Stimulated activated CD4-positive, alpha-beta T cell treated with anti-CD3 and anti-CD28 coated beads, Interleukin-12 subunit alpha, Interleukin-12 subunit beta, amount 100 ng/mL, for 48 hours (primary cell): Measurements from ENCODE around the gene PLCB3.

Source experiments
- DNase-seq, 3 donors: peaks; one replicate each; pipeline ENCODE4 v3.0.0-alpha.2; 2020; ENCODE audit warnings: low read depth in 2 of 3, low spot score in 1 of 3

PLCB3 gene

GRCh38 chr11:64265176-64266160 lies 14.1 kb downstream of the PLCB3 start:
- no peak for DNase-seq

DNA sequence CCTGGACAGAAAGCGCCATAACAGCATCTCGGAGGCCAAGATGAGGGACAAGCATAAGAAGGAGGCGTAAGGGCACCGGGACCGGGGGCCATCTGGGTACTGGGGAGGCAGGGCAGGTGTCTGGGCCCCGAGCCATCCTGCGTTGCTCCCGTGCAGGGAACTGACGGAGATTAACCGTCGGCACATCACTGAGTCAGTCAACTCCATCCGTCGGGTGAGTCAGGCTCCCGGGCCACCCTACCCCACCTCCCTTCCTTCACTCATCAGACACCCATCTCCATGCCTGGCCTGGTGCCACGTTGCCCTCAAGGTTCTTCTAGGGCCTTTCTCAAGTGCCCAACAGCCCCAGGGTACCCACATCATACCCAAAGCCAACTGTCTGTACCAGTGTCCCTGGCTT lies 15.0 kb downstream of the PLCB3 start:
- DNase-seq = no peak

DNA sequence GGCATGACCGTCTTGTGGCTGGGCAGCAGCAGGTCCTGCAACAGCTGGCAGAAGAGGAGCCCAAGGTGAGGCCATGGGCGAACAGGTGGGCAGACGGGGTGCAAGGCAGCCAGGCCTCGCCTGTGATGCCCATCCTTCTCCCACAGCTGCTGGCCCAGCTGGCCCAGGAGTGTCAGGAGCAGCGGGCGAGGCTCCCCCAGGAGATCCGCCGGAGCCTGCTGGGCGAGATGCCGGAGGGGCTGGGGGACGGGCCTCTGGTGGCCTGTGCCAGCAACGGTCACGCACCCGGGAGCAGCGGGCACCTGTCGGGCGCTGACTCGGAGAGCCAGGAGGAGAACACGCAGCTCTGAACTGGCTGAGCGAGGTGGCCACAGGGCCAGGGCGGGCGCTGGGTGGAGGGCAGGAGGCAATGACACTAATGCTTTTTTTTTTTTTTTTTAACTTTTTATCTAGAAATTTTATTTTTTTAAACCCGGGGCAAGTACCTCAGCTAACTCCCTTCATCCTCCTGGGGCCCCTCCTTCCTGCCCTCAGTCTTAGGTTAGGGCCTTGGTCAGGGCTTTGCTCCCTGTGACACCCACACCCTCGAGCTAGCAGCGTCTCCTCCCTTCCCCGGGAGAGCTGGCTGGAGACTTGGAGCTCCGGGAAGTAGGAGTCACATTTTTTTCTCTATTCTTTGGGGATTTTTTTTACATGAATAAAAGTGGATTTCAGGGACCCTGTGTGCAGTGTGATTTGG lies 16.0 kb downstream of the PLCB3 start:
- no peak for DNase-seq

- DNase-seq = no peak
Observed at GRCh38 chr11:64268025-64268892, 16.9 kb downstream of the PLCB3 start.

GRCh38 chr11:64268893-64269539 lies 17.7 kb downstream of the PLCB3 start:
- DNase-seq = peak in 2 of 3 donors; percentile 32 to 41

DNA sequence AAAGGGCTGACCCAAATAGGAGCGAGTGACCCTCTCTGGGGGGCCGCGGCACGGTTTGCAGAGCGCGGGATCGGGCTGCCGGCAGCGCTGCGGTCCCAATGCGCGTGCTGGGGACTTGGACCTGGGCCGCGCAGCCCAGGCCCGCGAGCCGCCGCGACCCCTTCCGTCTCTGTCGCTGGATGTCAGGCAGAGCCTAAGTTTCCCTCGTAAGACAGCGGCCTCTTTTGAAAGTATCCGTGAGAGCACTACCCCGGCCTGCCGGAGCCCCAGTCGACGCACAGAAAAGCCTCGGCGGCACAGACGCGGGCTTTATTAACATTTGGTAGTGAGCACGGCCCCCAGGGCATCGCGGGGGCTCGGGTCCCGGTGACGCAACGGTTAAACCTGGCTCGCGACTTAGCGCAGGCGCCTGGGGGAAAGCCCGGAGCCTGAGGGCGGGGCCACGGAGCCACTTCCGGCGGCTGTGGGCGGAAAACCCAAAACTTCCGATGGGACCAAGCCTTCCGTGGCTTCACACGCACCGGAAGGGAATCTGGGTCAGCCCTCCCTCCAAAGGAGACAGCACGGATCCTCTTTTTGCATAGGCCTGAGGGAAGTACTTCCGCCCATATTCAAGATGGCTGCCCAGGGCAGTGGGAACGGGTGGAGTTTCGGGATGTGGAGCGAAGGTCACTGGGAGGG lies 18.4 kb downstream of the PLCB3 start:
- DNase-seq = peak; percentile 96 to 97 (median 97)

DNA sequence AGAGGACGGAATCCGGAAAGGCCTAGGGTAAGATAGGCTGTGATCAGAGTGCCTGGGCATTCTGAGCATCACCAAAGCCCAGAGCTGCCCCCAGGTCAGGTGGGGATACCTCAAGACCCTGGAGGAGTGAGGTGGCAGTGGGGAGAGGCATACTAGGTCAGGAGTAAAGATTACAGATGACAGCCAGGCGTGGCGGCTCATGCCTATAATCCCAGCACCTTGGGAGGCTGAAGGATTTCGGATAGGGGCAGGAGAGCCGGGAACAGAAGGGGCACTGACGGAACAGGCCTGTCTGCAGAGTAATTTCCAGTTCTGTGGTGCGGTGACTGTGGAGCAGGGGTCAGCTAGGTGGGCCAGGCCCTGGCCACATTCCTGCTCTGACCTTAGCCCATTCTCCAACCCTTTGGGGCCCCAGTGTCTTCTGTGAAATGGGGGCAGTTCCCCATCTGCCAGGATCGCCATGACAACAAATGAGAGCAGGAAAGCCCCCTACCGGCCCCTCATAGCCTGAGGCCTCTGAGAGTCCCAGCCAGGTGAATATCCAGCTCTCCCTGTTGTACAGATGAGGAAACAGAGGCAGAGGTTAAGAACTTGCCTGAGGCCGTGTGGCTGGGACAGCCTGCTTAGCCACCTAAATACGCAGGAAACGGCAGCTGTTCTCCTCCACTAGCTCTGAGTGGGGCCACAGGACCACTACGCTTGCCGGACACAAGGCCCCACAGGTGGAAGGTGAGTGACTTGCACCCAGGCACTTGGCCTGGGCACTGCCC lies 23.9 kb downstream of the PLCB3 start:
- DNase-seq = no peak

GRCh38 chr11:64275841-64276240 lies 24.5 kb downstream of the PLCB3 start:
- DNase-seq = no peak

DNA sequence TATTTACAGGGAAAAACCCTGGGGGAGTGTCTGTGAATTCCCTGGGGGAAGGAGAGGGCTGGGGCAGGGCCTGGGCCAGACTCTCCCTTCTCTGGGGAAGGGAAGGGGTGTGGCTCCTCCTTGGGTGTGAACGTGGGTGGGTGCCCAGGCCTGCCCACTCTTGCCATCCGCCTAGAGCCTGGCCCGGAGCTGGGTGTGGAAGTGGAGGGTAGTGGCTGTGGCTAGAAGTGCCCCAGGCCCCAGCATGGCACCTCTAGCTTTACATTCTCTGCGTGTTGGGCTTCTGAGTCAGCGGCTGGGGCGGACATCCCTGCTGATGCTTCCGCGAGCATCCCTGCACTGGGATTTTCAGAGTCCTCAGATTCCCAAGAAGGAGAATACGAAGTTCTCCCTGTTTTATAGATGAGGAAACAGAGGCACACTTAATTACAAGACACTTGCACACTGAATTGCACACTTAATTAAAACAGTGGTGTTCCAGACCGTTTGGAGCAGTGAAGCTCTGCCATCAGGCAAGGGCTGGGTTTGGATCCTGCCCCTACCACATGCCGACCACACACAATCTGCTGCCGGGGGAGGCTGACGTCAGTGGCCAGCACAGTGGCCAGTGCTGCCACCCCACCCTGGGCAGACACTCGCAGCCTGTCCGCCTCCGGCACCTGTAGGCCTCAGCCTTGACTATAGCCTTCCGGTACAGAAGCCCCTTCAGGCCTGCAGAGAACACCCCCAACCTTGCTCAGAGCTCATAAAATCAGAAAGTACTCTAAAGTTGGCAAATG lies 25.5 kb downstream of the PLCB3 start:
- no peak for DNase-seq

DNA sequence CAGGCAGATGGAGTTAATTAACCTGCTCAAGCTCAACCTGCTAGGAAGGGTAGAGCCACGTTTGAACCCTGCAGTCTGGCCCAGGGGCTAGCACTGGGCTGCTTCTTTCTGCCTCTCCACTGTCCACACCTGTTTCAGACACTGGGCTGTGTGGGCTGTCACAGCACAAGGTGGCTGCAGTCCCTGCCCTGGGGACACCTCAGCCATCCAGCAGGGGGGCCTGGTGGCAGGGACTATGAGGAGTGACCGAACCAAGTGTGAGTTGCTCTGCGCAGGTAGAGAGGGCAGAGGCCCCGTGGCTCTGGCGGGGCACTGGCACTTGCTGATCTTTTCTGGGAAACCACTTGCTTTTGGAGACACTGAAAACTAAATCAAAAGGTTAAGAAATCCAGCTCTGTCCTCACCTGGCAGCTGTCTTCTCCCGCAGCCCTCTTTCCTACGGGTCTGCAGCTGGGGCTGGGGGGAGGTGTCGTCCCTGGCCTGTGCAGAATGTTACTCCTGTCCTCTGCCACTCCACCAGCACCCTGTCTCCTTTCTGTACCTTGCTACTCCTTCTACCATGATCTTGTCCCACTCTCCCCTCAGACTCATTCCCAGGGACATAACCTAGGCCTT lies 27.4 kb downstream of the PLCB3 start:
- DNase-seq = no peak

DNA sequence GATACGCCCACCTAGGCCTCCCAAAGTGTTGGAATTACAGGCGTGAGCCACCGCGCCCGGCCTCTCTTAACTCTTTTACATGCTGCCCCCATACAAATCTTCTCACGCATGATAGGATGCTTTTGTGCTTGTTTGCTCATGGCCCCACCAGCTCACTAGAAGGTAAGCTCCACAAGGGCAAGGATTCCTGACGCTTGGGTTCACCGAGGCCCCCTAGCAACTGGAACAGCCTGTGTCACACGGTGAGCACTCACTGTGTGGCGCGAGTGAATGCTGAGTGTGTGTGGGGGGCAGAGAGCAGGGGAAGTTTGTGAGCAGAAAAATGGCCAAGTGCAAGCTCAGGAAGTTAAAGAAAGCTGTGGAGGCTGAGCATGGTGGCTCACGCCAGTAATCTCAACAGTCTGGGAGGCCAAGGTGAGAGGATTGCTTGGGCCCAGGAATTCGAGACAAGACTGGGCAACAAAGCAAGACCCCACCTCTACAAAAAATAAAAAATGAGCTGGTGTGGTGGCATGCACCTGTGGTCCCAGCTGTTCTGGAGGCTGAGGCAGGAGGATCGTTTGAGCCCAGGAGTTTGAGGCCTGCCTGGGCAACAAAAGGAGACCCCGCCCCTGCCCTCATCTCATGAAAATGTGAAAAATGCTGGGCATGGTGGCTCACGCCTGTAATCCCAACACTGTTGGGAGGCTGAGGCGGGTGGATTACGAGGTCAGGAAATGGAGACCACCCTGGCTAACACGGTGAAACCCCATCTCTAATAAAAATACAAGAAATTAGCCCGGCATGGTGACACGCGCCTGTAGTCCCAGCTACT lies 30.8 kb downstream of the PLCB3 start:
- DNase-seq = no peak

DNA sequence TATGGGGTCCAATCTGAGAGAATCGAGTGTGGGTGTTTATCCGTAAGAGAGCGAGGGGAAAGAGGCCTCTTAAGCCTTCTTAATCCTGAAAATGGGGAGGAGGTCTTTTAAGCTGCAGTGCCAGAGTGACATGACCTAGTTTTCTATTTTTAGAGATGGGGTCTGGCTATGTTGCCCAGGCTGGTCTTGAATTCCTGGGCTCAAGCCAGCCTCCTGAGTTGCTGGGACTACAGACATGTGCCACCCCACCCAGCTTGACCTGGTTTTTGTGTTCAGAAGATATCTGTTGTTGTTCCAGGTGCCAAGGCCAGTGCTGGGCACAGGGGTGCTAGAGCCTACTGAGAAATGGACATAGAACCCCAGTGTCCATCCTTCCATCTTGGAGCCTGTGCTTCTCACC lies 31.8 kb downstream of the PLCB3 start:
- no peak for DNase-seq

GRCh38 chr11:64284048-64284961 lies 33.0 kb downstream of the PLCB3 start, which contains the start of gene BAD:
BAD (minus strand) TSS chr11:64284665; CDS start chr11:64284368, 297 bp downstream.
- DNase-seq = peak; percentile 89 to 92 (median 91)

GRCh38 chr11:64284962-64285884 lies 33.9 kb downstream of the PLCB3 start, which contains the start of gene GPR137:
GPR137 (plus strand) TSS chr11:64285848; CDS start chr11:64286525, 677 bp downstream.
- peak; percentile 73 to 95 (median 87) for DNase-seq
